ENCODE results near the gene SEMA4G. TPM values are rescaled to one million over a fixed set of nuclear protein-coding genes. Genes with fewer than 3 reads are reported as not detected.

The SEMA4G gene, protein sequence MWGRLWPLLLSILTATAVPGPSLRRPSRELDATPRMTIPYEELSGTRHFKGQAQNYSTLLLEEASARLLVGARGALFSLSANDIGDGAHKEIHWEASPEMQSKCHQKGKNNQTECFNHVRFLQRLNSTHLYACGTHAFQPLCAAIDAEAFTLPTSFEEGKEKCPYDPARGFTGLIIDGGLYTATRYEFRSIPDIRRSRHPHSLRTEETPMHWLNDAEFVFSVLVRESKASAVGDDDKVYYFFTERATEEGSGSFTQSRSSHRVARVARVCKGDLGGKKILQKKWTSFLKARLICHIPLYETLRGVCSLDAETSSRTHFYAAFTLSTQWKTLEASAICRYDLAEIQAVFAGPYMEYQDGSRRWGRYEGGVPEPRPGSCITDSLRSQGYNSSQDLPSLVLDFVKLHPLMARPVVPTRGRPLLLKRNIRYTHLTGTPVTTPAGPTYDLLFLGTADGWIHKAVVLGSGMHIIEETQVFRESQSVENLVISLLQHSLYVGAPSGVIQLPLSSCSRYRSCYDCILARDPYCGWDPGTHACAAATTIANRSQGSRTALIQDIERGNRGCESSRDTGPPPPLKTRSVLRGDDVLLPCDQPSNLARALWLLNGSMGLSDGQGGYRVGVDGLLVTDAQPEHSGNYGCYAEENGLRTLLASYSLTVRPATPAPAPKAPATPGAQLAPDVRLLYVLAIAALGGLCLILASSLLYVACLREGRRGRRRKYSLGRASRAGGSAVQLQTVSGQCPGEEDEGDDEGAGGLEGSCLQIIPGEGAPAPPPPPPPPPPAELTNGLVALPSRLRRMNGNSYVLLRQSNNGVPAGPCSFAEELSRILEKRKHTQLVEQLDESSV
- 0.52 TPM for total RNA-seq

DNA sequence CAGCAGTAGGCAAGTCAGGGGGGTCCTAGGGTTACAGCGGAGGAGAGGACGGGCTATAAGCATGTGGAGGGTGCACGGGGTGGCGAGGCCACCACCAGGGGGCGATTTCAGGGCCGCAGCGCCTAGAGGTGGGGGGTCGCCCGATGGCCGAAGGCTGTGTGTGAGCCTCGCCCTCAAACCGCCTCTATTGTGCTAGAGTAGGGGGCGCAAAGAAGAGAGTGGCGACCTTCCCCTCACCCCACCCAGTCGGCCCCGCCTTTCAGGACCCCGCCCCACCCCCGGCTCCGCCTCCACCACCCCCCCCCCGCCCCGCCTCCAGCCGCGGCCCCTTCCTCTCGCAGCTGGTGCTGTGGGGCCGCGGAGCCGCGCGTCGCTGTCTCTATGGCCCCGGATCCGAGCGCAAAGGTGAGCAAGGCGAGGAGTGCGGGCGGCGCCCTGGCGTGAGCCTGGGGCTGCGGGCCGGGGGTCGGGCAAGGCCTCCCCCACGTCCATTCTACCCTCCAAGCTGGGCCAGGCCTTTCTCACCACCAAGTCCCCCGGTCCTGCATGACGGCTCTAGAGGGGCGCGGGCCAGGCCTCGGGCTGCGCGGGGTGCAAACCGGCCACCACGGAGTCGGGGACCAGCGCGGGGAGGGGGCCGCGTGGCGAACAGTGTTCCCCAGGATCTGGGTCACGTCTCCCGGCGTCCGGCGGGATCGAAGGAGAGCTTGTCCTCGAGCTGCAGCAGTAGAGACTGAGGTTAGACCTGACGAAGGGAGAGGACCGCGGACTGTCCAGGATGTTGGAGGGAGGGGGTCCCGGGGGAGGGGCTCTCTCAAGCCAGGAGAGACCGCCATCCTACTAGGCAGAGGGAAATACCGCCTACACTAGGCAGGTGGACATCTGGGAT, at the start of gene SEMA4G:
Gene SEMA4G, plus strand, starts transcription at position 318 of the 889 bp plus-strand sequence. CDS start 3,409 bp downstream, outside the sequence.
- Histone ChIP-seq H3K9ac (ENCODE audit: low read depth in 1 of 3, low read length in 3 of 3) (peak within 1 kb of the TSS; percentile 35 to 81 (median 45)), H3K27me3 (ENCODE audit: control insufficient read depth in 3 of 3, insufficient read depth in 3 of 3, low read length in 3 of 3) (no peaks in the 10 kb centered on the region), H3K9me3 (ENCODE audit: control insufficient read depth in 3 of 3, low read length in 3 of 3) (no peaks in the 10 kb centered on the region), H3K27ac (ENCODE audit: low read depth, low read length) (no peak within 1 kb of the TSS), H3K4me1 (ENCODE audit: control insufficient read depth in 3 of 3, insufficient read depth in 3 of 3, low read length in 3 of 3) (peaks cover 6 to 16% (median 15%) of the 10 kb centered on the region in 3 donors), H3K36me3 (ENCODE audit: control insufficient read depth in 3 of 3, insufficient read depth in 3 of 3, low read length in 3 of 3) (peaks cover 3 to 17% (median 12%) of the 10 kb centered on the region in 3 donors), H3K4me3 (ENCODE audit: low read length in 3 of 3) (peak within 1 kb of the TSS; percentile 56 to 71 (median 71))

DNA sequence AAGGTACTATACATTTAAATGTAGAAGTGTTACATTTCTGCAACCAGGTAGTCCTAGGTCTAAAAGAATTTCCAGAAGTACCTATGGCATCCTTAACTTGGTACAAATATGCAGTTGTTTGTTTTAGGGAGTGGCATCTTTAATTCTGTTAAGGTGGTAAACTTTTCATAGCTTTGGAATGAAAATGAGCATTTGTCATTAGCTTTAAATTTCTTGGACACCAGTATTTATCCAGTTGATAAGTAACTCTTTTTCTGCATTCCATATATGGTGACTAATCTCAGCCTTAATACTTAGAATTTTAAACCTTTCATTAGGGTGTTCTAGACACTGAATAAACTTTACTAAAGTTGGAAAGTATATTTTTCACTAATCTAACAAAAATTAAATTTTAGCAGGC, 45.7 kb upstream of the SEMA4G start:
- Histone ChIP-seq H3K9ac (ENCODE audit: low read depth in 1 of 3, low read length in 3 of 3) (no peak overlapping the region), H3K27ac (ENCODE audit: low read depth, low read length) (no peak overlapping the region), H3K9me3 (ENCODE audit: control insufficient read depth in 3 of 3, low read length in 3 of 3) (no peaks in the 10 kb centered on the region), H3K36me3 (ENCODE audit: control insufficient read depth in 3 of 3, insufficient read depth in 3 of 3, low read length in 3 of 3) (peaks cover 34 to 63% (median 56%) of the 10 kb centered on the region in 3 donors), H3K27me3 (ENCODE audit: control insufficient read depth in 3 of 3, insufficient read depth in 3 of 3, low read length in 3 of 3) (no peaks in the 10 kb centered on the region), H3K4me3 (ENCODE audit: low read length in 3 of 3) (no peak overlapping the region), H3K4me1 (ENCODE audit: control insufficient read depth in 3 of 3, insufficient read depth in 3 of 3, low read length in 3 of 3) (no peaks in the 10 kb centered on the region)

DNA sequence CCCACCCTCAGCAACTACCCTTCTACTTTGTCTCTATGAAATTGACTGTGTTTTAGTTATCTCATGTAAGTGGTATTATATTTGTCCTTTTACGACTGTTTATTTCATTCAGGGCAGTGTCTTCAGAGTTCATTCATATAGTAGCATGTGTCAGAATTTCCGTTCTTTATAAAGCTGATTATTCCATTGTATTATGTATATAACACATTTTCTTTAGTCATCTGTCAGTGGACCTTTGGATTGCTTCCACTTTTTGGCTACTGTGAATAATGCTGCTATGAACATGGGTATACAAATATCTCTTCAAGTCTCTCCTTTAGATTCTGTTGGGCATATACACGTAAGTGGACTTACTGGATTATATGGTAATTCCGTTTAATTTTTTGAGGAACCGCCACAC, 42.0 kb upstream of the SEMA4G start:
- H3K4me3 ChIP-seq (ENCODE audit: low read length in 3 of 3), result no peak overlapping the region
- H3K4me1 ChIP-seq (ENCODE audit: control insufficient read depth in 3 of 3, insufficient read depth in 3 of 3, low read length in 3 of 3), result peaks cover 3 to 4% (median 4%) of the 10 kb centered on the region in 3 donors
- H3K9me3 ChIP-seq (ENCODE audit: control insufficient read depth in 3 of 3, low read length in 3 of 3), result no peaks in the 10 kb centered on the region
- no peaks in the 10 kb centered on the region for H3K27me3 ChIP-seq (ENCODE audit: control insufficient read depth in 3 of 3, insufficient read depth in 3 of 3, low read length in 3 of 3)
- H3K9ac ChIP-seq (ENCODE audit: low read depth in 1 of 3, low read length in 3 of 3), result no peak overlapping the region
- H3K27ac ChIP-seq (ENCODE audit: low read depth, low read length), result no peak overlapping the region
- H3K36me3 ChIP-seq (ENCODE audit: control insufficient read depth in 3 of 3, insufficient read depth in 3 of 3, low read length in 3 of 3), result peaks cover 36 to 66% (median 66%) of the 10 kb centered on the region in 3 donors

- no peak overlapping the region for H3K27ac ChIP-seq (ENCODE audit: low read depth, low read length)
- H3K9me3 ChIP-seq (ENCODE audit: control insufficient read depth in 3 of 3, low read length in 3 of 3), result no peaks in the 10 kb centered on the region
- peaks cover 38 to 72% (median 72%) of the 10 kb centered on the region in 3 donors for H3K36me3 ChIP-seq (ENCODE audit: control insufficient read depth in 3 of 3, insufficient read depth in 3 of 3, low read length in 3 of 3)
- no peak overlapping the region for H3K9ac ChIP-seq (ENCODE audit: low read depth in 1 of 3, low read length in 3 of 3)
- no peak overlapping the region for H3K4me3 ChIP-seq (ENCODE audit: low read length in 3 of 3)
- H3K4me1 ChIP-seq (ENCODE audit: control insufficient read depth in 3 of 3, insufficient read depth in 3 of 3, low read length in 3 of 3), result peaks cover 3 to 4% (median 4%) of the 10 kb centered on the region in 3 donors
- no peaks in the 10 kb centered on the region for H3K27me3 ChIP-seq (ENCODE audit: control insufficient read depth in 3 of 3, insufficient read depth in 3 of 3, low read length in 3 of 3)
Measured at GRCh38 chr10:100928039-100928438, 41.3 kb upstream of the SEMA4G start.

GRCh38 chr10:100930368-100930767, 38.9 kb upstream of the SEMA4G start:
- Histone ChIP-seq H3K4me1 (ENCODE audit: control insufficient read depth in 3 of 3, insufficient read depth in 3 of 3, low read length in 3 of 3) (peaks cover 3 to 4% (median 4%) of the 10 kb centered on the region in 3 donors), H3K36me3 (ENCODE audit: control insufficient read depth in 3 of 3, insufficient read depth in 3 of 3, low read length in 3 of 3) (peaks cover 32 to 65% (median 53%) of the 10 kb centered on the region in 3 donors), H3K9me3 (ENCODE audit: control insufficient read depth in 3 of 3, low read length in 3 of 3) (no peaks in the 10 kb centered on the region), H3K4me3 (ENCODE audit: low read length in 3 of 3) (no peak overlapping the region), H3K27me3 (ENCODE audit: control insufficient read depth in 3 of 3, insufficient read depth in 3 of 3, low read length in 3 of 3) (no peaks in the 10 kb centered on the region), H3K27ac (ENCODE audit: low read depth, low read length) (no peak overlapping the region), H3K9ac (ENCODE audit: low read depth in 1 of 3, low read length in 3 of 3) (no peak overlapping the region)

- H3K4me3 ChIP-seq (ENCODE audit: low read length in 3 of 3), result no peak overlapping the region
- H3K9me3 ChIP-seq (ENCODE audit: control insufficient read depth in 3 of 3, low read length in 3 of 3), result no peaks in the 10 kb centered on the region
- H3K27me3 ChIP-seq (ENCODE audit: control insufficient read depth in 3 of 3, insufficient read depth in 3 of 3, low read length in 3 of 3), result no peaks in the 10 kb centered on the region
- peaks cover 3 to 4% (median 4%) of the 10 kb centered on the region in 3 donors for H3K4me1 ChIP-seq (ENCODE audit: control insufficient read depth in 3 of 3, insufficient read depth in 3 of 3, low read length in 3 of 3)
- H3K27ac ChIP-seq (ENCODE audit: low read depth, low read length), result no peak overlapping the region
- peaks cover 27 to 62% (median 50%) of the 10 kb centered on the region in 3 donors for H3K36me3 ChIP-seq (ENCODE audit: control insufficient read depth in 3 of 3, insufficient read depth in 3 of 3, low read length in 3 of 3)
- H3K9ac ChIP-seq (ENCODE audit: low read depth in 1 of 3, low read length in 3 of 3), result no peak overlapping the region
Measured at GRCh38 chr10:100934084-100934659, 35.1 kb upstream of the SEMA4G start.

DNA sequence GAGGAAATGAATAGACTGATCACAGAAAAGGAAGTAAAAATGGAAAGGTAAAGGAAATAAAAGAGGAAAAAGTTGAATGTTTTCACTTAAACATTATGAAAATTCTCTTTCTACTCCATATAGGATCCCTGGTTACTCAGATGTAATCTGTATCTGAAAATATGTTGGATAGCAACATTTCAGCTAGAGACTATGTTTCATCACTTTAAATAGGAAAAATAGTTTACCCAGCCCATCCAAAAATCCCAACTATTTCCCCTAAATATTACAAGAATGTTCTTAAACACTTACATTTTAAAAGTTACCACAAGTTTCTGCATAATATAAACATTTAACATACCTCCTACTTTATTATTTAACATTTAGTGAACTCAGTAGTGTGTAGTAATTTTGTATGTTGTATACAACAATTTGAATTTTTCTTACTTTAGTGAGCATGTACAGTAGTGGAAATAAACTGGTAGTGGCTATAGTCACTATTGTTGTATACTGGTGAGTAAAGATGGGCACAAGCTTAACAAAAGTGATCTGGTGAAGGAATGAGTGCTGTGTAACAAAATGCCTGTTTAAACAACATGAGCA, 29.4 kb upstream of the SEMA4G start:
- H3K4me3 ChIP-seq (ENCODE audit: low read length in 3 of 3), result no peak overlapping the region
- no peaks in the 10 kb centered on the region for H3K9me3 ChIP-seq (ENCODE audit: control insufficient read depth in 3 of 3, low read length in 3 of 3)
- peaks cover 40 to 60% (median 55%) of the 10 kb centered on the region in 3 donors for H3K36me3 ChIP-seq (ENCODE audit: control insufficient read depth in 3 of 3, insufficient read depth in 3 of 3, low read length in 3 of 3)
- no peak overlapping the region for H3K9ac ChIP-seq (ENCODE audit: low read depth in 1 of 3, low read length in 3 of 3)
- H3K27ac ChIP-seq (ENCODE audit: low read depth, low read length), result no peak overlapping the region
- no peaks in the 10 kb centered on the region for H3K27me3 ChIP-seq (ENCODE audit: control insufficient read depth in 3 of 3, insufficient read depth in 3 of 3, low read length in 3 of 3)
- H3K4me1 ChIP-seq (ENCODE audit: control insufficient read depth in 3 of 3, insufficient read depth in 3 of 3, low read length in 3 of 3), result no peaks in the 10 kb centered on the region

- peaks cover 42 to 65% (median 63%) of the 10 kb centered on the region in 3 donors for H3K36me3 ChIP-seq (ENCODE audit: control insufficient read depth in 3 of 3, insufficient read depth in 3 of 3, low read length in 3 of 3)
- H3K27ac ChIP-seq (ENCODE audit: low read depth, low read length), result no peak overlapping the region
Measured at GRCh38 chr10:100942229-100942628, 27.1 kb upstream of the SEMA4G start.

DNA sequence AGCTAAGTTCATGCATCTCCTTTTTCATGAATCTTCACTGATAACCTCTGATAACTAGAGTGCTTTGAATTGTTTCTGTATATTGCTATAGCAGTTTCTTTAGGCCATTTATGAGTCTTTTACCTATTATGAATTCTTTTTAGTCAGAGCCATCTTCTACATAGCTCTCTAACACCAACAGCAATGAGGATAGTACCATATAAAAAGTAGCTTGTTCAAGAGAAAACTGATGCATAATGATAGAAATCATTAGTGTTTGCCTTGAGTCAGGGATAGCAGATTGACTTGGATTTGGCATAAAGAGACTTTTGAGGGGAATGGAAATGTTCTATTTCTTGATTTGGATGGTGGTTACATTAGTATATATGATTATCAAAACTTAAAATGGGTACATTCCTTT, 25.8 kb upstream of the SEMA4G start:
- Histone ChIP-seq H3K9ac (ENCODE audit: low read depth in 1 of 3, low read length in 3 of 3) (no peak overlapping the region), H3K27ac (ENCODE audit: low read depth, low read length) (no peak overlapping the region), H3K27me3 (ENCODE audit: control insufficient read depth in 3 of 3, insufficient read depth in 3 of 3, low read length in 3 of 3) (no peaks in the 10 kb centered on the region), H3K9me3 (ENCODE audit: control insufficient read depth in 3 of 3, low read length in 3 of 3) (no peaks in the 10 kb centered on the region), H3K4me1 (ENCODE audit: control insufficient read depth in 3 of 3, insufficient read depth in 3 of 3, low read length in 3 of 3) (no peaks in the 10 kb centered on the region), H3K4me3 (ENCODE audit: low read length in 3 of 3) (no peak overlapping the region), H3K36me3 (ENCODE audit: control insufficient read depth in 3 of 3, insufficient read depth in 3 of 3, low read length in 3 of 3) (peaks cover 45 to 64% (median 64%) of the 10 kb centered on the region in 3 donors)

More at GRCh38 chr10:100942229-100942628, 27.1 kb upstream of the SEMA4G start:
- H3K27me3 ChIP-seq (ENCODE audit: control insufficient read depth in 3 of 3, insufficient read depth in 3 of 3, low read length in 3 of 3), result no peaks in the 10 kb centered on the region
- H3K4me1 ChIP-seq (ENCODE audit: control insufficient read depth in 3 of 3, insufficient read depth in 3 of 3, low read length in 3 of 3), result no peaks in the 10 kb centered on the region
- H3K9ac ChIP-seq (ENCODE audit: low read depth in 1 of 3, low read length in 3 of 3), result no peak overlapping the region
- no peaks in the 10 kb centered on the region for H3K9me3 ChIP-seq (ENCODE audit: control insufficient read depth in 3 of 3, low read length in 3 of 3)
- no peak overlapping the region for H3K4me3 ChIP-seq (ENCODE audit: low read length in 3 of 3)
